ENCODE measurements around the gene PIGL.
A peak's percentile ranks its signal among the peaks of the same experiment; 100 is the strongest.

Gene PIGL

GRCh38 chr17:16282522-16282921, 65.5 kb downstream of the PIGL start:
- H3K9me2 ChIP-seq (replicated peaks; ENCODE audit: low read depth, low read length) = no peaks in the 10 kb centered on the region
- H3K36me3 ChIP-seq (ENCODE audit: insufficient read depth, low read length) = peaks cover 10% of the 10 kb centered on the region; the same call in 1 of the 2 replicates
- H3K9ac ChIP-seq (ENCODE audit: low read depth, low read length, poor library complexity, severe bottlenecking) = no peak overlapping the region
- H3K9me3 ChIP-seq (ENCODE audit: insufficient read depth, low read depth, low read length) = peaks cover 3% of the 10 kb centered on the region; the same call in 1 of the 2 replicates
- H3K4me3 ChIP-seq (ENCODE audit: low read length, poor library complexity, severe bottlenecking) = no peak overlapping the region
- no peak for TF ChIP-seq CTCF (conservative IDR thresholded peaks at IDR 0.05; ENCODE audit: low read length)
- no peak for TF ChIP-seq EZH2phosphoT487 (IDR thresholded peaks at IDR 0.05; ENCODE audit: borderline replicate concordance)
- no peak overlapping the region for H2AFZ ChIP-seq (ENCODE audit: low read length)
- peaks cover 15% of the 10 kb centered on the region for H3F3A ChIP-seq (ENCODE audit: low read depth)
- H3K4me2 ChIP-seq (ENCODE audit: low read depth, low read length, poor library complexity, severe bottlenecking) = no peak overlapping the region
- no peaks in the 10 kb centered on the region for H3K27me3 ChIP-seq (ENCODE audit: insufficient read depth, low read length, poor library complexity, severe bottlenecking)
- H3K79me2 ChIP-seq (ENCODE audit: insufficient read depth, low read length) = no peaks in the 10 kb centered on the region
- H4K20me1 ChIP-seq (ENCODE audit: insufficient read depth, low read length, poor library complexity, severe bottlenecking) = no peaks in the 10 kb centered on the region
- H3K4me1 ChIP-seq (ENCODE audit: insufficient read depth, low read length, poor library complexity, severe bottlenecking) = peaks cover 26% of the 10 kb centered on the region

- Histone ChIP-seq H3K9ac (ENCODE audit: low read depth, low read length, poor library complexity, severe bottlenecking) (no peak overlapping the region), H3K4me1 (ENCODE audit: insufficient read depth, low read length, poor library complexity, severe bottlenecking) (peaks cover 36% of the 10 kb centered on the region), H3F3A (ENCODE audit: low read depth) (peaks cover 19% of the 10 kb centered on the region), H3K4me2 (ENCODE audit: low read depth, low read length, poor library complexity, severe bottlenecking) (no peak overlapping the region), H3K9me3 (ENCODE audit: insufficient read depth, low read depth, low read length) (0 out of 2 replicates have a peak, but pooled peaks cover under 1% of the 10 kb centered on the region), H2AFZ (ENCODE audit: low read length) (no peak overlapping the region), H3K4me3 (ENCODE audit: low read length, poor library complexity, severe bottlenecking) (no peak overlapping the region), H3K79me2 (ENCODE audit: insufficient read depth, low read length) (no peaks in the 10 kb centered on the region), H3K9me2 (replicated peaks; ENCODE audit: low read depth, low read length) (no peaks in the 10 kb centered on the region), H3K27me3 (ENCODE audit: insufficient read depth, low read length, poor library complexity, severe bottlenecking) (no peaks in the 10 kb centered on the region), H4K20me1 (ENCODE audit: insufficient read depth, low read length, poor library complexity, severe bottlenecking) (no peaks in the 10 kb centered on the region), H3K36me3 (ENCODE audit: insufficient read depth, low read length) (peaks cover 7% of the 10 kb centered on the region; the same call in 1 of the 2 replicates)
- TF ChIP-seq CTCF (conservative IDR thresholded peaks at IDR 0.05; ENCODE audit: low read length) (no peak), EZH2phosphoT487 (IDR thresholded peaks at IDR 0.05; ENCODE audit: borderline replicate concordance) (no peak)
These were observed 66.7 kb downstream of the PIGL start for GRCh38 chr17:16283705-16284104.

GRCh38 chr17:16285646-16286008, 68.6 kb downstream of the PIGL start:
- no peaks in the 10 kb centered on the region for H3K36me3 ChIP-seq (ENCODE audit: insufficient read depth, low read length)
- peak overlapping the region; percentile 69 for H2AFZ ChIP-seq (ENCODE audit: low read length)
- no peaks in the 10 kb centered on the region for H3K79me2 ChIP-seq (ENCODE audit: insufficient read depth, low read length)
- H3K4me2 ChIP-seq (ENCODE audit: low read depth, low read length, poor library complexity, severe bottlenecking) = peak overlapping the region; percentile 90
- H3K9me3 ChIP-seq (ENCODE audit: insufficient read depth, low read depth, low read length) = no peaks in the 10 kb centered on the region
- TF ChIP-seq EZH2phosphoT487 (IDR thresholded peaks at IDR 0.05; ENCODE audit: borderline replicate concordance) (no peak), CTCF (conservative IDR thresholded peaks at IDR 0.05; ENCODE audit: low read length) (peak; percentile 87)
- H4K20me1 ChIP-seq (ENCODE audit: insufficient read depth, low read length, poor library complexity, severe bottlenecking) = no peaks in the 10 kb centered on the region
- peak overlapping the region; percentile 52 for H3K4me3 ChIP-seq (ENCODE audit: low read length, poor library complexity, severe bottlenecking)
- peaks cover 19% of the 10 kb centered on the region for H3F3A ChIP-seq (ENCODE audit: low read depth)
- no peaks in the 10 kb centered on the region for H3K27me3 ChIP-seq (ENCODE audit: insufficient read depth, low read length, poor library complexity, severe bottlenecking)
- peaks cover 48% of the 10 kb centered on the region for H3K4me1 ChIP-seq (ENCODE audit: insufficient read depth, low read length, poor library complexity, severe bottlenecking)
- peak overlapping the region; percentile 83 for H3K9ac ChIP-seq (ENCODE audit: low read depth, low read length, poor library complexity, severe bottlenecking)
- no peaks in the 10 kb centered on the region for H3K9me2 ChIP-seq (replicated peaks; ENCODE audit: low read depth, low read length)
